NCI-H2029 treated with DMSO at 0.1 percent for 48 hours (cell line): Measurements from ENCODE around the gene CDKL5.

Source experiments
- DNase-seq: peaks from one replicate; lab custom pipeline; 2025; lab: John Stamatoyannopoulos, UW

Gene CDKL5

DNA sequence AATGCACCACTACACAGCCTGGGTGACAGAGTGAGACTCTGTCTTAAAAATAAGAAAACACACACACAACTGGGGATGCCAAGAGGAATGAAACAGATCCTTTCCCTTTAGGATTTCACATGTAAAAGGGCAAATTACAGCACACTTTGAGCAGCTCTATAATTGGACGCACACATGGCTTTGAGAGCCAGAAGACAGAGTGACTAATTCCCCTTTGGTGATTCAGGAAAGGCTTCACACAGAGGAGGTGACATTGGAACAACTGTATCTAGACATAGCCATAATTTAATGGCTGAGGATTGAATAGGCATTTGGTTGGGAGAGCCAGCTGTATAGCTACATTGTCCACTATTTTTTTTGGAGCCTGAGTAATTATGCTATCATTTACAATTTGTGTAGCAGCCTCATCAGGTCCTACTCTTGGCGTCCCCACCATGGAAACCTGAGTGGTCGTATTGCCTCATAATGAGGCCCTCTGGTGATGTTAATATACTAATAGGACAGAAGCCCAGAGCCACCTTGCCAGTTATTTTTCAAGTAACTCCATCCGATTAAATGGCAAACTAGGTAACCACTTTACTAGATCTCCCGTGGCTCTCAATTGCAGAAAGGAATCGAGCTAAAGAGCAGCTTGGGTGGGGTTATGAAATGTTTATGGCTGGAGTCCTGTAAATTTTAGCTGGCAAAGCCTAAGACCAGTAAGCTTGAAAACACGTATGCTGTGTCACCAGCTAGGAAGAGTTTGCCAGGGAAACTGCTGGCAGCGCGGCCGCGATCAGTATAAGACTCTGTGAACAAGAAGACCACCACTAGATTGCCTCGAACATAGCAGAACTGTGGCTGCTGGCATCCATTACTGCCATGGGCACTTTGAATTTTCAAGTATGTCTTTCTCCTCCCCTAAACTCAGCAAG is 273.6 kb downstream of the CDKL5 start:
- no peak for DNase-seq

DNA sequence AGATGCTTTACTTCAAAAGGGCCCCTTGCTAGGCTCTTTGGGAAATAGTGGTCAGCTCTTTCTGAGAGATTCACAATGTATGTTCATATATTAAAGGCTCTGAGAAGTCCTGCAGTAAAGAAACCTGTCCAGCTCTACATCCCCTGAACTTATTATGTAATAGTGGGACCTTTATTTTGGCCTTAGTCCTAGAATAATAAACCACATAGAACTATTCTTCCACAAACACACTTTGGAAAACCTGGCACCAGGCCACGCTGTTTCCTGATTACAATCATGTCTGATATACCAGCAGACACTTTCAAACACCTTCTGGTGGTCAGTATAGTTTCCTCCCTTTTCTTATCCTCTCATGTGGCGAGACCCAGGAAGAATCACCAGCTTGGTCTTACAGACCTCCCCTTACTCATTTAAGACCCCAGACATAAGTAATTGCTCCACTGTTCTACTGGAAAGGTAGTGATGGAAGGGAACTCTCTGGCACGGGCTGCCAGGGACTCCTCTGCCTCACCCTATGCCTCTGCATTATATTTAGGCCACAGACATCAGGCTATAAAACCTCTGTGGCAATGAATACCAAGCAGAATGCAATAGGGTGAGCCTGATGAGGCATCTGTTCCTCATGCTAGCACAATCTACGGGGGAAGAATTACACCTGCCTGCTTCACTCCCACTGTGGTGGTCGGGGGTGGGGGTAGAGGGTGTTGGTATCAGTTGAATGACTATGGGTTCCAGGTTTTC is 276.4 kb downstream of the CDKL5 start:
- no peak for DNase-seq

DNA sequence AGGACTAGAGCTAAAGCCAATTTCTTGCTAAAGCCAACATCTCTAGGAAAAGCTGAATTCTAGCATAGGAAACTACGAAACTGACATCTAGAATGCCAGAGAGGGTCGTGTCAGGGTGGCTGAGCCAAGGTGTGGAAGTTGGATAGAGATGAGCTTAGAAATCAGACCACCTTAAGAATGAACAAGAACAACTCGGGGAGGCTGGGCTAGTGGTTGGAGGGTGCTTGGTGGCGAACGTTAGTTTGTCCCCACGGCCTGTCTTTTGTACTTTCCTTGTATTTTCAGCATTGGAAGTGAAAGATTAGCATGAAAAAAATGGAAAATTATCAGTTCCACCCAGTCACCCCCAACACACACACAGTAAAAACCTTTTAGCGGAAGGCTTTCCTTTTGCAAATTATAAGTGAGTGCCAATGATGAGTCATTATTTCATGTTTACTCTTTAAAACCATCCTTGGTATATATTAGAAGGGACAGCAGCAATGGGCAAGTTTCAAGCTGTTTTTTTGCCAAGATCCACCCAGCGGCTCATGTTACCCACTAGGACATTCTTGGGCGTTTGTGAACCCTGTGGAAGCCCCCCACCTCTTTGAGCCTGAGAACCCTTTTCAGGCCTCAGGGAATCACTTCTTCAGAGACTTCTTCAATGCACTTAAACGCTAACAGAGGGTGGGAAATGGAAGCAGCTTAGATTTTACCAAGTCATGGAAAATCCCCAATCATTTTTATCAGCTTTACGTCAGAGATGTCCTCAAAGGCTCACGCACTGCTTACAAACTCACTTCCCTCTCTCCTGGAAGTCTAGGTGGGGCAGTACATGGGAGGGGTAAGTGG is 277.2 kb downstream of the CDKL5 start:
- DNase-seq, result no peak
